ENCODE results near the gene FKRP.
"Not testable (repeated sequence)": the region's sequence is repeated elsewhere in the genome, so short reads cannot be mapped to it uniquely, and the experiment has no call there.

The FKRP gene

GRCh38 chr19:46745521-46746280, at the start of gene FKRP:
Gene FKRP (plus strand): TSS chr19:46746057. CDS start chr19:46755451, 9,394 bp downstream.
- no peak for FAIRE-seq

- FAIRE-seq: no peak
Observed at GRCh38 chr19:46696866-46697203, 49.0 kb upstream of the FKRP start.

DNA sequence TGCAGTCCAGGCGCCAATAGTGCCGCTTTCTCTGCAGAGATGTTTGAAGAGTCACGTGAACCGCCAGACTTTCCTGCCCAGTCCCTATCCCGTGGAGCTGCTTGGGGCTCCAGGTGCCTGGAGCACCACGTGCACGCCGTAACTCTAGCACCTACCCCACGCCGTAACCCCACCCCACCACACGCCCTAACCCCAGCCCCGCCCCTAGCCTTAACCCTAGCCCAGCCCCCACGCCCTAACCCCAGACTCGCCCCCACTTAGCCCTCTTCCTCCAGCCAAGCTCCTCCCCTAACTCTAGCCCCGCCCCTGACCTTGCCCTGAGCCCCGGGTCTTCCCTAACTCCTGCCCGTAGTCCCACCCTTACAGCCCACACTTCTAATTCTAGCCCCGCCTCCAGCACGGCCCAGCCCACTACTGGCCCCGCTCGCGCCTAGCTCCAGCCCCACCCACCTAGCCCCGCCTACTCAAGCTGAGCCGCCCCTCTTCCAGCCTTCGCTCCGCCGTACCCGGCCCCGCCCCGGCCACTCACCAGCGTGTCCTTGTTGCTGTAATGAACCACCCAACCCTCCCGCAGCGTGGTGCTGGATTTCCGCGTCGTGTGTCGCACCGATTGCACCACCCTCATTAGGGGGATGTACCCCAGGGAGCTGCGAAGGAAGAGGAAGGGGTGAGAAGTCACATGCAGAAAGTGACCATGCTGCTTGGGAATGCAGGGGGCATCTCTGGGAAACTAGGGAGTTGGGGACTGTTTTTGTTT, 48.5 kb upstream of the FKRP start:
- no peak for FAIRE-seq

DNA sequence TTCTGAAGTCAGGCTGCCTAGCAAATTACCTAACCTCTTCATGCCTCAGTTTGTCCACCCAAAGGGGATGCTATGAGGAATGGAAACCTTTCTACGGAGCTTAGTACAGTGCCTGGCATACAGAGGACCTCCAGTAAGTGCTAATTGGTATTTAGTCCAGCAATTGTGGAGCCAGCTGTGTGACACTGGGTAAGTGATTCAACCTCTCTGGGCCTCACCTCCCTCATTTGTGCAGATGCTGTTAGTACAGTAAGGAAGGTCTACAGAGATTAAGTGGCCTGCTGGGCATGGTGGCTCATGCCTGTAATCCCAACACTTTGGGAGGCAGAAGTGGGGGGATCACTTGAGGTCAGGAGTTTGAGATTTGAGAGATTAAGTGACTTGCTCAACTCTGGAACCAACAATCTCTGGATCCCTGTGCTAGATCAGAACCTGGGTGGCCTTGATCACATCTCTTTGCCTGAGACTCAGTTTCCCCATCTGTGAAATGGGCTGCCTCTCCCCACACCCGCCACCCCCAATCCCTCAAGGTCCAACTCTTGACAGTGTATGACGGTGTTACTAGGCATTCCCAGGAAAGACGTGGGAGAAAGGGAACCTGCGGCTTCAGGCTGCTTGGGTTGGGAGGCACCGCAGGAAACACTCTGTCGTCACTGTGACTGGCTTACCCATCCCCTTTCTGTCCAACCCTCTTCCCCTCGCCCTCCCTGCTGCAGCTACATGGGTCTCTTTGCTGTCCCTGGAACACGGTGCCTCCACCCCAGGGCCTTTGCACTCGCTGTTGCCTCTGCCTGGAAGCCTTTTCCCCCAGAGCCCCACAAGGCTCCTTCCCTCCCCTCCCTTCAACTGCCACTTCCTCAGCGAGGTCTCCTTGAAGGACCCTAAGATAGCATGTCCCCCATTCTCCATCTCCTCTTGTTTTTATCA, 47.2 kb upstream of the FKRP start:
- FAIRE-seq: no peak

DNA sequence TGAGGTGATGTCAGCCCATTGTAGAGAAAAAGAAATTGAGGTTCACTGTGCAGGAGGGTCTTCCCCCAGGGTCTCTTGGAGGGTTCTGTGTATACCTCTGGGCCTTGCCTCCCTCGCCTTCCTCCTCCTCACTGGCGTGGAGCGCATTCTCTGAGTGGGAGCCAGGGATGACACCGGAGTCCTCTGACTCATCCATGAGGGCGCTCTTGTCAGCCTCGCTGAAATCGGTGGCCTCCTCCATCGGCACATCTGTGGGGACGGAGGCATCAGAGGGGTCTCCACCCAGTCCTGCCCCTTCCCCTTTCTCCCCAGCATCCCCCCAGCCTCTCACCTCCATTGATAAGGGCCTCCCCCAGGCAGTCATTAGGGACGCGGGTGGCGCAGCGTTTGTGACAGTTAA, 45.2 kb upstream of the FKRP start:
- FAIRE-seq: no peak

DNA sequence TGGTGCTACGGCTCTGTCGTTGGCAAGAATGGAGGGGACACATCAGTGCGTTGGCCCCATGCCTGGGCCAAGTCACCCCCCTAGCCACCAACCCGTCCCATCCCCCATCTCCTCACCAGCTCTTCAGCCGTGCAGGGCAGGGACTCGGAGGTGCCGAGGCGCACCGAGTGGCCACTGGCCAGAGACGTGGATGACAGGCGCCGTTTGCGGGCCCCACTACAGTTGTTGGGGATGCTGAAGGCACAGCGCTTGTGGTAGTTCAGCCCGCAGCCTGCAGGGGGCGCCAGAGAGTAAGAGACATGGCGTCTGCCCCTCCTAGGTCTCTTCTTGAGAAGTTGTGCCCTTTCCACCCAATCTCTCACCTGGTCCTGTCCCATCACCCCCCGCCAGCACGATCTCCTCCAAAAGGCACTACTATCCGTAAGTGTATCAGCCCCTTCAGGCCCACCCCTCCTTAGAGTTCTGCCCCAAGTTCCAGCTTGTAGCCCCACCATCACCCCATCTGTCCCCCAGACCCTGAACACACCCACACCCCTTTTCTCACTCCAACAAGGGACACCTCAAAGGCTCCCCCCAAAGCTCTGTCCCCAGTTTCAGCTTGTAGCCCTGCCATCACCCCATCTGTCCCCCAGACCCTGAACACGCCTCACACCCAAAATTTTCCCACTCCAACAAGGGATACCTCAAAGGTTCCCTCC, 41.3 kb upstream of the FKRP start:
- no peak for FAIRE-seq

DNA sequence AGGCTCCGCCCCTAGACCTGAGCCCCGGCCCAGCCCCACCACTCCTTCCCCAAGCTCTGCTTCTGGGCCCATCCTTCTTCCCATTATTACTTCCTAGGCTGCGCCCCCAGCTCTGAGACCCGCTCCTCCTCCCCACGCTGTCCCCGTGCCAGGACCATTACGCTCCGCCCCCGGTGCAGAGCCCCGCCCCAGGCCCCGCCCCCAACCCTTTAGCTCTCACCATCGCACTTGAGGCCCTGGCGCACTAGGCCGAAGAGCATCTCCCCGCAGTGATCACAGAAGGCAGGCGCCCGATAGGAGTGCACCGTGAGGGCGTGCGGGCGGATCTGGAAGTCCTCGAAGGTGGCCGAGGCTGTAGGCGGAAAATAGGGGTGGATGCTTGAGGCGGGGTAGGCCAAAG, 35.2 kb upstream of the FKRP start:
- no peak for FAIRE-seq

- not testable (repeated sequence) for FAIRE-seq
Observed at GRCh38 chr19:46712768-46713338, 33.0 kb upstream of the FKRP start.

- no peak for FAIRE-seq
Observed at GRCh38 chr19:46713781-46714443, 31.9 kb upstream of the FKRP start.

- FAIRE-seq: no peak
Observed at GRCh38 chr19:46714444-46715106, 31.3 kb upstream of the FKRP start.

GRCh38 chr19:46715620-46715974, 30.3 kb upstream of the FKRP start:
- no peak for FAIRE-seq

DNA sequence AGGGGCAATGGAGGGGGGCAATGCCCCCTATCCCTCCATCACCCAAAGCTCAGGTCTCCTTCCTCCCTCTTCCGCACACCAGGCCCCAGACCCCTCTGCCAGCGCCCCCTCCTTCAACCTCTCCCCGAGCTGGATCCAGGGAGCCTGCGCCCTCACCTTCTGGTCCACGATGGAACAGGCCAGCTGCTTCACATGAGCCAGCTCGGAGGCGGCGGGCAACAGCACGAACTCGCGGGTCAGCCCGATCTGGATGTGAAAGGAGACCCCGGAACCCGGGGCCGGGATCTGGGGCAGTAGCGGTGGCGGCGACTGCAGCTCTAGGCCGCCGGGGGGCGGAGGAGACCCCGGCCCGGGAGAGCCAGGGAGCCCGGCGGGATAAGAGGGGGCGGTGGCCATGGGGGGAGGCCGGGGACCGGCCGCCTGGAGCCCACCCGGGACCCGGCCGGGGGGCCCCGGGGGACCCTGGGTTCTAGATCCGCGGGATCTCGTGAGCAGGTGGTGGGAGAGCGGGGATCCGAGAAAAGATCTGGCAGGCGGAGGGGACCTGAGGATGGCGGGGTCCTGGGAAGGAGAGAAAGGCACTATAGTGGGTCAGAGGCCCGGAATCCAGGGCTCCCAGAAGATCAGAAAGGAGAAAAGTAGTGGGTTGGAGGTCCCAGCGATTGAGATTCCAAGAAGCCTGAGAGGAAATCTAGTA, 29.7 kb upstream of the FKRP start:
- no peak for FAIRE-seq

DNA sequence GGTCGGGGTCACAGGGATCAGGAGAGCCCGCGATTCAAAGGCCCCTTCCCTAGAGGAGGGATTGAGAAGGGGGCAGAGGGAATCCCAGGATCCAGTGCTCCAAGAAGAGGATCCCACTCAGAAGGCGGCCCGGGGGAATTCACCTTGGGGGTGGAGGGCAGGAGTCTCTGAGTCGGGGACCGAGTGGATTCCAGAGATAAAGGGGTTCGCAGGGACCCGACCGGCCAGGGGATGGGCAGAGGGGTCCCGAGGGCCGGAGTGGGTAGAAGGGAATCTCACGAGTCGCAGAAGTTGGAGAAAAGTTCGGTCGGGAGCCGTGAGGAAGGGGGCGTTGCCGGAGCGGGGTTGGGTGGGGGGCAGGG, 29.2 kb upstream of the FKRP start:
- no peak for FAIRE-seq

GRCh38 chr19:46717034-46717715, 28.7 kb upstream of the FKRP start, which contains the start of gene PRKD2:
Gene PRKD2 (minus strand): TSS chr19:46717114. CDS start chr19:46716370, 744 bp downstream.
- no peak for FAIRE-seq

DNA sequence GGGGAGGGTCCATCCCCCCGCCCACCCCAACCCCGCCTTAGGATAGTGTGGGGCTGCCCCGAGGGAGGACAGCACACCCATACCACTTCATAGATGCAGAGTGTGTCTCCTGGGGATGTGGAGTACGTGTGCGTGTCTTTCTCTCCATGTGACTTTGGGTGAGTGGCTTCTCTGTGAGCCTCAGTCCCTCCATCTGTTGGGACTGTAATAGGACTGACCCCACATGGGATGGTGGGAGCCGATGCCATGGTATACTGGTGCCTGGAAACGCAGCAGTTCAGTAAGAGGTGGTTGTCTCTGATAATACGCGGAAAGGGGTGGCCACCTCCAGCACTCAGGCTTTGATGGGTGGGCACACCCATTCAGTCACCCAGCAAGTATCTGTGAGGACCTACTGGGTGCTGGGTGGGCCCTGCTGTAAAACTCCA, 28.1 kb upstream of the FKRP start:
- no peak for FAIRE-seq

- no peak for FAIRE-seq
Observed at GRCh38 chr19:46718157-46718933, 27.5 kb upstream of the FKRP start.

DNA sequence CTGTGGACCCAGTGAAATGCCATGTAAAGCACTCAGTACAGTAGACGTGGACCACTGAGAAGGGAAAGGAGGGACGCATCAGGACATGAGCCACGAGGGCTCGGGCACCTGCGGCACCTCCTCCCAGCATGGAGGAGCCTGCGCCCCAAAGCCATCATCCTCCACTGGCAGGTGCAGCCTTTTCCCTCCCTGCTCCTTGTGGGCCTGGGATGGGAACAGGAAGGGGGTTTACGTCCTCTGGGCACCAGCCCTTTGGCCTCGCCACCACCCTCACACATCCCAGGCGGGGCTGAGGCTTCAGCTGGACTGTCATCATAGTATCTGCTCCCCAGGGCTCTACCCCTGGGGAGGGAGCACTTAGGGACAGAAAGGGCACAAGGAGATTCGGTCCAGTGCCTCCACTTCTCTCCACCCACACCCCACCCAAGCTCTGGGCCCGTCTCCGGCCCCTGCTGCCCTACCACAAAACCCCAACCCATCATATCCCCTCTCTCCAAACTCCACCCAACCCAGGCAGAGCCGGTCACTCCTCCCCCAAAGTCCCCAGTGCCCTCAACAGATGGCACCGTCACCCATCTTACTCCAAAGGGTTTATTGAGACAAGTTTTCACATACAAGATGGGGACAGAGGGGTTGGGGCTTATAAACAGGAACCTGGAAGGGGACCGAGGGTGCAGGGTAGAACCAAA, 26.8 kb upstream of the FKRP start:
- FAIRE-seq: no peak
